ENCODE data around the gene GULP1.

The GULP1 gene

DNA sequence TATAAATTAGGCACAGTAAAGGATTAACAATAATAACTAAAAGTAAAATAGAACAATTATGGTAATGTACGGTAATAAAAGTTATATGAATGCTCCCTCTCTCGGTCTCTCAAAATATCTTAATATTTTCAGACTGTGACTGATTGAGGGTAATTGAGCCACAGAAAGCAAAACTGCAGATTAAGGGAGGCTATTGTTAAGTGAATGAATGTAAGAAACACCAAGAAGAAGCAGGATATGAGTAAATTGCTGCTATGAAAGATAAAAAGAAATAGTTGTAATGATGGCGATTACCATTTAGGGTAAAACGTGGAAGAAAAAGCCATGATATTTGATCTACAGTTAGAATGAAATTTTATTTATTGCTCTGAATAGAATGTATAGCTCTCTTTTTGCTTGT, 24.1 kb downstream of the GULP1 start:
- TF ChIP-seq CTCF (IDR thresholded peaks at IDR 0.05) = no peak
- H3K9me3 Mint-ChIP-seq = peaks cover 24% of the 10 kb centered on the region
- DNase-seq = no peak
- peaks cover 9% of the 10 kb centered on the region for H3K4me1 Mint-ChIP-seq
- no peaks in the 10 kb centered on the region for H3K27me3 Mint-ChIP-seq (ENCODE audit: low read depth, poor library complexity)
- H3K4me3 Mint-ChIP-seq = no peak overlapping the region
- H3K36me3 Mint-ChIP-seq (ENCODE audit: low read depth) = peaks cover 24% of the 10 kb centered on the region
- no peak overlapping the region for H3K27ac Mint-ChIP-seq

DNA sequence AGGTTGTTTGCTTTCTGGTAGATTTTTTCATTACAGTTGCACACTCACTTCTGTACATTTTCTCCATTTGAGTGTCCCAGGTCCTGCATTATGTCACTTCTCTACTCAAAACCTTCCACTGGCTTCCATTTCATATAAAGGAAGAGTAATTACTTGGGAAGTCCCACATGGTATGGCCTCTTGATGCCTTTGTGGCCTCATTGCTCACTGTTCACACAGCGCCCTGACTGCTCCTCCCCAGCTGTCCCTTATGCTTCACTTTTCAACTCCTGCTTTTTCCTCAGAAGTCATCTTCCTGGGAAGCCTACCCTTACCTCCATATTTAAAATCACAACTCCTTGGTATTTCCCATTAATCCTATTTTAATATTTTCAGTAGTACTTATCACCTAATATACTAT, 24.7 kb downstream of the GULP1 start:
- Mint-ChIP-seq H3K9me3 (peaks cover 24% of the 10 kb centered on the region), H3K4me1 (peaks cover 9% of the 10 kb centered on the region), H3K27ac (no peak overlapping the region), H3K36me3 (ENCODE audit: low read depth) (peaks cover 24% of the 10 kb centered on the region), H3K4me3 (no peak overlapping the region), H3K27me3 (ENCODE audit: low read depth, poor library complexity) (no peaks in the 10 kb centered on the region)
- no peak for TF ChIP-seq CTCF (IDR thresholded peaks at IDR 0.05)
- DNase-seq = no peak

DNA sequence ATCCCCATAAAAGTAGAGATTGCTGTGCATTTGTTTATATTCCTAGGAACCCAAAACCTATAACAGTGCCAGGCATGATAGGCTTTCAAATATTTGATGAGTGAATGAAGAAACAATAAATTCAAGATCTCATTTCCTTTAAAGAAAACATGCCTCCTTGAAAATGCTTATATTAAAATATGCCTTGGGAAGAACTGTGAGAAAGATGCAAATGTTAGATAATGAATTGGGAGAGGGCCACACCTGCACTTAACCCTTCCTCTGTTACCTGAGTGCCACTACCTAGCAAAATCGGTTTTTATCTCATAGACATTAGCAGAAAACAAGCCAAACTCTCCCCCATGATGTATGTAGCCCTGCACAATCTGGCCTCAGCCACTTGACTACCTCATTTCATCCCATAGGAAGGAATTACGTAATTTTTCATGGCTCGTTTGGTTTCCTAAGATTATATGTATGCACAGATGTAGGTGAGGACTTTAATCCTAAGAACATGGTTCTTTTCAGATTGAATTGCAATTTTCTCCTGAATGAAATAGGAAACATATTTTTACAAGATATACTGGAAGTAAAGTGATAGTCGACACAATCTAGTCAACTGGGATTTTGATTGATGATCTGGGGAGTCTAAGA, 25.2 kb downstream of the GULP1 start:
- TF ChIP-seq CTCF (IDR thresholded peaks at IDR 0.05) = no peak
- Mint-ChIP-seq H3K4me3 (no peak overlapping the region), H3K27ac (no peak overlapping the region), H3K27me3 (ENCODE audit: low read depth, poor library complexity) (no peaks in the 10 kb centered on the region), H3K4me1 (peaks cover 9% of the 10 kb centered on the region), H3K9me3 (peaks cover 24% of the 10 kb centered on the region), H3K36me3 (ENCODE audit: low read depth) (peaks cover 24% of the 10 kb centered on the region)
- DNase-seq = no peak

DNA sequence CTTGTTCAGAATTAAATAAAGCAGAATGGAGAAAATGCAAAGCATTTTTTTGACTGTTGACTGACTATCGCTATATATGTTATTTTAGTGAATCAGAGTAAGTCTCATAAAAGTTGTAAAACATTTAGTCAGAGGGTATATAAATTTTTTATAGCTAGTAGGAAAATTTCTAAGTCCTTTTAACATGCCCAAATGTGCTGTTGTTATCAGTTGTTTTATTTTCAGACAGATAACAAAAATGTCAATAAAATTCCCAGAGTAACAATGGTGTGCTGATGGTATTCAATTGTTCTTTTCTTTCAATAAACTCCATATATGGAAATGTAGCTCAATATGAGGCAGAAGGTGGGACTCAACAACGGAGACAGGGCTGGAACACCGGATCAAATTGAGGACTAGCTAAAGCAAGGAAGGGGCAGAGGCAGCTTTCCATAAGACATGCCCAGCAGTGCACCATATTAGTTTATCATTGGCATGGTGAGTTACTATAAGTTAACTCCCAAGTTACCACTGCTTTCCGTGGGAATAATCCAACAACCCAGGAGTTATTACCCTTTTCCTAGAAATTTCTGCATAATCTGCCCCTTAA, 26.6 kb downstream of the GULP1 start:
- no peak for TF ChIP-seq CTCF (IDR thresholded peaks at IDR 0.05)
- DNase-seq = no peak
- Mint-ChIP-seq H3K4me3 (no peak overlapping the region), H3K27ac (no peak overlapping the region), H3K27me3 (ENCODE audit: low read depth, poor library complexity) (no peaks in the 10 kb centered on the region), H3K4me1 (peaks cover 18% of the 10 kb centered on the region), H3K36me3 (ENCODE audit: low read depth) (peaks cover 12% of the 10 kb centered on the region), H3K9me3 (peaks cover 12% of the 10 kb centered on the region)

GRCh38 chr2:188319838-188320237, 28.2 kb downstream of the GULP1 start:
- H3K36me3 Mint-ChIP-seq (ENCODE audit: low read depth) = peaks cover 1% of the 10 kb centered on the region
- peaks cover 10% of the 10 kb centered on the region for H3K4me1 Mint-ChIP-seq
- no peak for TF ChIP-seq CTCF (IDR thresholded peaks at IDR 0.05)
- H3K4me3 Mint-ChIP-seq = no peak overlapping the region
- H3K27me3 Mint-ChIP-seq (ENCODE audit: low read depth, poor library complexity) = no peaks in the 10 kb centered on the region
- H3K27ac Mint-ChIP-seq = no peak overlapping the region
- H3K9me3 Mint-ChIP-seq = peaks cover under 1% of the 10 kb centered on the region
- DNase-seq = no peak

GRCh38 chr2:188320861-188321260, 29.2 kb downstream of the GULP1 start:
- no peaks in the 10 kb centered on the region for H3K9me3 Mint-ChIP-seq
- no peaks in the 10 kb centered on the region for H3K36me3 Mint-ChIP-seq (ENCODE audit: low read depth)
- no peak overlapping the region for H3K27ac Mint-ChIP-seq
- no peak for TF ChIP-seq CTCF (IDR thresholded peaks at IDR 0.05)
- no peaks in the 10 kb centered on the region for H3K27me3 Mint-ChIP-seq (ENCODE audit: low read depth, poor library complexity)
- no peak overlapping the region for H3K4me3 Mint-ChIP-seq
- H3K4me1 Mint-ChIP-seq = peaks cover 9% of the 10 kb centered on the region
- no peak for DNase-seq
